ENCODE measurements around the gene FBXO21.

Gene FBXO21

GRCh38 chr12:117149431-117149830 is 40.8 kb downstream of the FBXO21 start:
- Histone ChIP-seq H3K36me3 (replicated peaks) (peaks cover 5% of the 10 kb centered on the region), H3K4me3 (ENCODE audit: low read depth, low read length) (no peak overlapping the region), H3K27ac (no peak overlapping the region), H3K27me3 (replicated peaks) (no peaks in the 10 kb centered on the region)
- no peak for DNase-seq
- in situ Hi-C loops (cut with HindIII; ENCODE audit: low pct_ligation_motif_present, low sequenced_read_pairs) = no loop called here
- TF ChIP-seq CTCF (IDR thresholded peaks at IDR 0.05; ENCODE audit: low read depth, low read length, missing control alignments) = no peak

DNA sequence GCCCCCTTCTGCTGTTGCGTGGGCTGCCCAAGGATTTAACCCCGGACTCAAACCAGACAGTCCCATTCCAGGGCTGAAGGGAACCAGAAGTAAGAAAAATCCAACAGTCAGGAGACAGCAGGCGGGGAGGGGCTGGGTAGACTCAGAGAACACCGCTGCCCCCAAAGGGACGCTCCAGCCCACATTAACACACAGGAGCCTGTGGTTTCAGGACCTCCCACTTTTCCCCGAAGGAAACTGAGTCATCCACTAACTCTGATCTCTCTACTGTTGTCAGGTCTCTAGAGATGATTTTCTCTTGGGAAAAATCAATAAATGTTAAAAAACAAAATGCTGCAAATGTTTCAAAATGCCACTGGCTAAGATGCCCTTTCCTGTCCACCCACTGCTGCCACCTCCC is 41.6 kb downstream of the FBXO21 start:
- Histone ChIP-seq H3K36me3 (replicated peaks) (no peaks in the 10 kb centered on the region), H3K27me3 (replicated peaks) (no peaks in the 10 kb centered on the region), H3K27ac (no peak overlapping the region), H3K4me3 (ENCODE audit: low read depth, low read length) (no peak overlapping the region)
- in situ Hi-C loops (cut with HindIII; ENCODE audit: low pct_ligation_motif_present, low sequenced_read_pairs) = no loop called here
- DNase-seq = no peak
- no peak for TF ChIP-seq CTCF (IDR thresholded peaks at IDR 0.05; ENCODE audit: low read depth, low read length, missing control alignments)

- in situ Hi-C loops (cut with HindIII; ENCODE audit: low pct_ligation_motif_present, low sequenced_read_pairs) = no loop called here
- Histone ChIP-seq H3K27ac (no peak overlapping the region), H3K27me3 (replicated peaks) (no peaks in the 10 kb centered on the region), H3K4me3 (ENCODE audit: low read depth, low read length) (no peak overlapping the region), H3K36me3 (replicated peaks) (no peaks in the 10 kb centered on the region)
- no peak for DNase-seq
- no peak for TF ChIP-seq CTCF (IDR thresholded peaks at IDR 0.05; ENCODE audit: low read depth, low read length, missing control alignments)
These were observed 42.6 kb downstream of the FBXO21 start for GRCh38 chr12:117147639-117148038.

GRCh38 chr12:117145597-117146154 is 44.6 kb downstream of the FBXO21 start:
- no peaks in the 10 kb centered on the region for H3K27me3 ChIP-seq (replicated peaks)
- TF ChIP-seq CTCF (IDR thresholded peaks at IDR 0.05; ENCODE audit: low read depth, low read length, missing control alignments) = no peak
- H3K27ac ChIP-seq = no peak overlapping the region
- no peak for DNase-seq
- in situ Hi-C loops (cut with HindIII; ENCODE audit: low pct_ligation_motif_present, low sequenced_read_pairs) = no loop called here
- no peak overlapping the region for H3K4me3 ChIP-seq (ENCODE audit: low read depth, low read length)
- no peaks in the 10 kb centered on the region for H3K36me3 ChIP-seq (replicated peaks)

DNA sequence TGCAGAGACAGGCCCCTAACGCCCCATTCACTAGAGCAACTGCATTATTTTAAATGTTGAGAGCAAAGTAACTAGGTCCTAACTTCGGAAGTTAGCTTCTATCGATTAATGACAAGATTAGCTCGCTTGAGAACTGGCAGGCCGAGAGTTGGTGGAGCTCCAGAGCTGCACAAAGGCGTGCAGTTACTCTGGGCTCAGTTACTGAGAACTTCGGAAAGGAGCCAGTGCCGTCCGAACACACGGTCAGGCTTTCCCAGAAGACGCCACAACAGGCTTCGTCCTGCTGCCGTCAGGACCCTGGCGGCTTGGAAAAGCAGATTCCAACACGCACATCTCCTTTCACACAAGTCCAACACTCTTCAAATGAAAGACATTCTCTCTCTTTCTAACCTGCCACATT is 45.7 kb downstream of the FBXO21 start:
- no peak for DNase-seq
- no peaks in the 10 kb centered on the region for H3K36me3 ChIP-seq (replicated peaks)
- no peak for TF ChIP-seq CTCF (IDR thresholded peaks at IDR 0.05; ENCODE audit: low read depth, low read length, missing control alignments)
- H3K4me3 ChIP-seq (ENCODE audit: low read depth, low read length) = no peak overlapping the region
- no peaks in the 10 kb centered on the region for H3K27me3 ChIP-seq (replicated peaks)
- H3K27ac ChIP-seq = no peak overlapping the region
- in situ Hi-C loops (cut with HindIII; ENCODE audit: low pct_ligation_motif_present, low sequenced_read_pairs) = no loop called here

DNA sequence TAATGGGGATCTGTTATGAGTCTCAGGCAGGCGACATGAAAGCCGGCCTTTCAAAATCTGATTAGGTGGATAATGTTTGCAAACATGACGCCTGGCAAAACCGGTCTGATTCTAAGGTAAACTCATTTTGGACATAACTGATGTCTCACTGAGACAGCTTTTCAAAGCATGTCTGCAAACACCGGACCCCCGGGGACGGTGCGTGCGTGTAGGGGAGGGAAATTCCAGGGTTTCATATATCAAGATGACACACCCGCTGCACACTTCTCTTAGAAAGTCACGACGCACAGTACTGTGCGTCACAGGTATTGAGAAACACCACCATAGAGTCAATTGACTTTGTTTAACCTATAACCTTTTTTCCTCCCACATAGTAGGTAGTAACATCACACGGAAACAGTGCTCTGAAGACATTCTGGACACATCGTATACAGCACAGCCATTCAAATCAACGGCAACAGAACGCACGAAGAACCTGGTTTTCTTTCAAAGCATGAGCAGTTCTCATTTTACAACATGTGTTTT is 47.2 kb downstream of the FBXO21 start:
- no peak for TF ChIP-seq CTCF (IDR thresholded peaks at IDR 0.05; ENCODE audit: low read depth, low read length, missing control alignments)
- in situ Hi-C loops (cut with HindIII; ENCODE audit: low pct_ligation_motif_present, low sequenced_read_pairs) = no loop called here

More for the DNA sequence above, 47.2 kb downstream of the FBXO21 start:
- no peak overlapping the region for H3K27ac ChIP-seq
- no peaks in the 10 kb centered on the region for H3K27me3 ChIP-seq (replicated peaks)
- H3K4me3 ChIP-seq (ENCODE audit: low read depth, low read length) = no peak overlapping the region
- no peaks in the 10 kb centered on the region for H3K36me3 ChIP-seq (replicated peaks)
- peak; percentile 27 for DNase-seq
